NCI-H1930 (cell line): ENCODE results near the gene SUDS3.
A peak's percentile ranks its signal among the peaks of the same experiment; 100 is the strongest.

Experiments
- DNase-seq, 2 experiments: peaks; one replicate each; lab custom pipeline; 2025; lab: John Stamatoyannopoulos, UW

The SUDS3 gene

GRCh38 chr12:118357257-118358007 is 18.9 kb upstream of the SUDS3 start:
- no peak for DNase-seq

GRCh38 chr12:118358008-118358359 is 18.4 kb upstream of the SUDS3 start:
- no peak for DNase-seq

GRCh38 chr12:118358612-118359540 is 17.5 kb upstream of the SUDS3 start:
- no peak for DNase-seq

GRCh38 chr12:118359541-118359915 is 16.8 kb upstream of the SUDS3 start:
- DNase-seq: no peak

GRCh38 chr12:118361092-118361404 is 15.3 kb upstream of the SUDS3 start:
- DNase-seq: no peak

GRCh38 chr12:118361889-118362288 is 14.5 kb upstream of the SUDS3 start:
- no peak for DNase-seq

GRCh38 chr12:118368821-118369220 is 7.5 kb upstream of the SUDS3 start:
- no peak for DNase-seq

GRCh38 chr12:118370601-118371000 is 5.8 kb upstream of the SUDS3 start:
- no peak for DNase-seq

- DNase-seq: no peak
These were observed 4.8 kb upstream of the SUDS3 start for GRCh38 chr12:118371321-118372282.

GRCh38 chr12:118372541-118373495 is 3.5 kb upstream of the SUDS3 start, which contains the start of gene TAOK3:
TSS of gene TAOK3 (minus strand) at chr12:118372907. CDS start at chr12:118255567, 117,340 bp downstream.
- DNase-seq: peak; percentile 93 to 95

GRCh38 chr12:118373616-118374015 is 2.7 kb upstream of the SUDS3 start:
- DNase-seq: no peak

- DNase-seq: no peak
These were observed 2.1 kb upstream of the SUDS3 start for GRCh38 chr12:118374126-118374725.

GRCh38 chr12:118374909-118375308 is 1.4 kb upstream of the SUDS3 start:
- DNase-seq: no peak

GRCh38 chr12:118375348-118375747 is 1.0 kb upstream of the SUDS3 start:
- no peak for DNase-seq

GRCh38 chr12:118377021-118377883 is 897 bp downstream of the SUDS3 start:
- no peak for DNase-seq

- peak; percentile 13 to 66 for DNase-seq
These were observed 1.6 kb downstream of the SUDS3 start for GRCh38 chr12:118377884-118378470.

- DNase-seq: no peak
These were observed 15.1 kb downstream of the SUDS3 start for GRCh38 chr12:118391424-118391823.

- no peak for DNase-seq
These were observed 15.5 kb downstream of the SUDS3 start for GRCh38 chr12:118391836-118392235.
